ENCODE measurements around the gene SLC10A7.

Gene SLC10A7

GRCh38 chr4:146442801-146443200, 78.9 kb downstream of the SLC10A7 start:
- DNase-seq (ENCODE audit: low read depth in 1 of 2, low spot score in 1 of 2), result no peak

- DNase-seq (ENCODE audit: low read depth in 1 of 2, low spot score in 1 of 2), result no peak
These were observed 81.7 kb downstream of the SLC10A7 start for GRCh38 chr4:146439999-146440398.

- DNase-seq (ENCODE audit: low read depth in 1 of 2, low spot score in 1 of 2), result no peak
These were observed 82.3 kb downstream of the SLC10A7 start for GRCh38 chr4:146439437-146439836.

GRCh38 chr4:146437778-146438177, 84.0 kb downstream of the SLC10A7 start:
- DNase-seq (ENCODE audit: low read depth in 1 of 2, low spot score in 1 of 2), result no peak

- no peak for DNase-seq (ENCODE audit: low read depth in 1 of 2, low spot score in 1 of 2)
These were observed 85.1 kb downstream of the SLC10A7 start for GRCh38 chr4:146436423-146437162.

GRCh38 chr4:146435962-146436361, 85.8 kb downstream of the SLC10A7 start:
- no peak for DNase-seq (ENCODE audit: low read depth in 1 of 2, low spot score in 1 of 2)

GRCh38 chr4:146432065-146432464, 89.7 kb downstream of the SLC10A7 start:
- no peak for DNase-seq (ENCODE audit: low read depth in 1 of 2, low spot score in 1 of 2)

GRCh38 chr4:146428298-146428697, 93.4 kb downstream of the SLC10A7 start:
- no peak for DNase-seq (ENCODE audit: low read depth in 1 of 2, low spot score in 1 of 2)

- no peak for DNase-seq (ENCODE audit: low read depth in 1 of 2, low spot score in 1 of 2)
These were observed 103.9 kb downstream of the SLC10A7 start for GRCh38 chr4:146417822-146418221.

- no peak for DNase-seq (ENCODE audit: low read depth in 1 of 2, low spot score in 1 of 2)
These were observed 105.9 kb downstream of the SLC10A7 start for GRCh38 chr4:146415829-146416228.

- DNase-seq (ENCODE audit: low read depth in 1 of 2, low spot score in 1 of 2), result no peak
These were observed 114.1 kb downstream of the SLC10A7 start for GRCh38 chr4:146407669-146408084.

GRCh38 chr4:146407257-146407656, 114.5 kb downstream of the SLC10A7 start:
- no peak for DNase-seq (ENCODE audit: low read depth in 1 of 2, low spot score in 1 of 2)

GRCh38 chr4:146401274-146401673, 120.5 kb downstream of the SLC10A7 start:
- no peak for DNase-seq (ENCODE audit: low read depth in 1 of 2, low spot score in 1 of 2)

GRCh38 chr4:146398896-146399445, 122.8 kb downstream of the SLC10A7 start:
- DNase-seq (ENCODE audit: low read depth in 1 of 2, low spot score in 1 of 2), result no peak

- no peak for DNase-seq (ENCODE audit: low read depth in 1 of 2, low spot score in 1 of 2)
These were observed 123.3 kb downstream of the SLC10A7 start for GRCh38 chr4:146398404-146398803.

- no peak for DNase-seq (ENCODE audit: low read depth in 1 of 2, low spot score in 1 of 2)
These were observed 132.2 kb downstream of the SLC10A7 start for GRCh38 chr4:146389561-146389960.

- no peak for DNase-seq (ENCODE audit: low read depth in 1 of 2, low spot score in 1 of 2)
These were observed 139.5 kb downstream of the SLC10A7 start for GRCh38 chr4:146382194-146382593.

GRCh38 chr4:146381263-146381872, 140.4 kb downstream of the SLC10A7 start:
- DNase-seq (ENCODE audit: low read depth in 1 of 2, low spot score in 1 of 2), result no peak

- no peak for DNase-seq (ENCODE audit: low read depth in 1 of 2, low spot score in 1 of 2)
These were observed 142.0 kb downstream of the SLC10A7 start for GRCh38 chr4:146379744-146380143.

GRCh38 chr4:146371812-146372211, 149.9 kb downstream of the SLC10A7 start:
- DNase-seq (ENCODE audit: low read depth in 1 of 2, low spot score in 1 of 2), result no peak

GRCh38 chr4:146370841-146371240, 150.9 kb downstream of the SLC10A7 start:
- DNase-seq (ENCODE audit: low read depth in 1 of 2, low spot score in 1 of 2), result no peak

- DNase-seq (ENCODE audit: low read depth in 1 of 2, low spot score in 1 of 2), result no peak
These were observed 152.3 kb downstream of the SLC10A7 start for GRCh38 chr4:146369446-146369845.

GRCh38 chr4:146368209-146368608, 153.5 kb downstream of the SLC10A7 start:
- no peak for DNase-seq (ENCODE audit: low read depth in 1 of 2, low spot score in 1 of 2)

Data from activated T-helper 1 cell treated with anti-CD3 and anti-CD28 coated beads, Interleukin-2, amount 50 U/mL, for 16 hours (primary cell).